Adrenal gland (tissue), 12 donors: ENCODE results near the gene RNF128. TPM values are rescaled to one million over a fixed set of nuclear protein-coding genes. Genes with fewer than 3 reads are reported as not detected.
"Not testable (repeated sequence)": the region's sequence is repeated elsewhere in the genome, so short reads cannot be mapped to it uniquely, and the experiment has no call there.

Source experiments
- DNase-seq, 7 donors: peaks; one replicate each; pipeline ENCODE4 v3.0.0-alpha.2; 2019 to 2020
- H3K27ac ChIP-seq, 5 donors: fragments of 200-600 bp; sonication (generic) in 4 of 5; 1 replicate in 3 of 5; 2 replicates in 2 of 5; pipeline versions ENCODE4 v1.5.1 to v1.8.0; 2016 to 2020; ENCODE audit warnings: mild to moderate bottlenecking in 1 of 5
- H3K27me3 ChIP-seq: fragments of 200-600 bp; 2 replicates; pipeline ENCODE4 v1.8.0; 2021
- H3K36me3 ChIP-seq, 2 donors: fragments of 200-600 bp; replicated peaks in 1 of 2; 1 replicate in 1 of 2; 2 replicates in 1 of 2; pipeline versions ENCODE4 v1.5.1 to v1.8.0; 2018 to 2022
- H3K4me1 ChIP-seq, 2 donors: fragments of 200-600 bp; replicated peaks in 1 of 2; 1 replicate in 1 of 2; 2 replicates in 1 of 2; pipeline versions ENCODE4 v1.5.1 to v1.8.0; 2018 to 2021
- H3K4me3 ChIP-seq, 4 donors: fragments of 200-600 bp; sonication (generic) in 3 of 4; one replicate each; pipeline ENCODE4 v1.5.1; 2016 to 2018
- H3K9me3 ChIP-seq, 3 donors: fragments of 200-600 bp; sonication (generic) in 1 of 3; replicated peaks in 1 of 3; 1 replicate in 2 of 3; 2 replicates in 1 of 3; pipeline versions ENCODE4 v1.5.1 to v1.8.0; 2016 to 2021
- POLR2A ChIP-seq, 2 donors: fragments of 450-650 bp; IDR thresholded peaks; one replicate each; pipeline ENCODE4 v1.6.1; 2017; ENCODE audit warnings: antibody characterized with exemption in 2 of 2, mild to moderate bottlenecking in 2 of 2, moderate library complexity in 1 of 2
- WGBS, 4 donors: extraction: QIAGEN DNeasy Blood & Tissue Kit in 2 of 4; methylation state at CpG; one replicate each; pipeline versions ENCODE4 v1.1.5 to v1.1.7; 2013 to 2017; 5-methylcytosine and 5-hydroxymethylcytosine counted together
- intact Hi-C, 2 donors: fragments of 100-400 bp; cut with DNase I; formaldehyde crosslinking; loops; one replicate each; pipeline versions ENCODE4 v1.14.1 to v1.15.0; 2022 to 2023
- polyA plus RNA-seq, 3 donors: library from polyadenylated mRNA; stranded (reverse); fragments of 200-250 nt in 2 of 3; fragments of 350-450 nt in 1 of 3; fragmentation: Illumina TruSeq in 1 of 3; extraction: RNeasy Lipid Tissue Mini Kit (QIAGEN cat#74804) in 1 of 3; gene quantifications; one replicate each; pipeline ENCODE4 v1.2.3, GENCODE V29; 2013 to 2014
- total RNA-seq, 9 donors: library from RNA; depleted of rRNA in 4 of 9; stranded (reverse); fragments of >200 nt in 4 of 9; fragments of 120-200 nt in 1 of 9; fragmentation: NEBNext Ultra II Directional in 1 of 9; extraction: Animal tissue kit (Norgen Biotek cat#: 25700) in 1 of 9; gene quantifications; one replicate each; pipeline versions ENCODE4 v1.1.0 to v1.2.4, GENCODE V29; 2013 to 2023
- TF ChIP-seq, protein P1 (sequence below), 6 experiments: fragments of 450-650 bp in 4 of 6; fragments of 200-600 bp in 2 of 6; sonication (generic) in 1 of 6; IDR thresholded peaks; 1 replicate in 5 of 6; 2 replicates in 1 of 6; pipeline versions ENCODE4 v1.5.1 to v1.8.0; 2016 to 2021; ENCODE audit warnings: antibody characterized with exemption in 6 of 6, mild to moderate bottlenecking in 2 of 6, moderate library complexity in 1 of 6
- donor health status: healthy with polysubstance abuse.
- donor health status: Bipolar disorder and iron deficiency.
- donor health status: DM: yes; HTN: yes; CAD: no.
- donor health status: DM: no; HTN: no; CAD: no.
- donor health status: DM: no; HTN: no; CAD: no.
- donor health status: DM: yes; HTN: yes; CAD: no.

Gene RNF128
- total and polyA plus RNA-seq, 12 donors = 7.2 to 97.3 (median 54.9) TPM

GRCh38 chrX:106751407-106751806 lies 24.9 kb downstream of the RNF128 start:
- Histone ChIP-seq H3K4me3 (no peak overlapping the region), H3K9me3 (no peaks in the 10 kb centered on the region), H3K36me3 (no peaks in the 10 kb centered on the region), H3K27ac (no peak overlapping the region), H3K4me1 (no peaks in the 10 kb centered on the region), H3K27me3 (no peaks in the 10 kb centered on the region)
- 66 to 89% (median 84%) methylated on average over 3 of the region's 3 CpGs for WGBS, 4 donors
- intact Hi-C loops = no loop called here
- no peak for DNase-seq
- TF ChIP-seq, protein P1, sequence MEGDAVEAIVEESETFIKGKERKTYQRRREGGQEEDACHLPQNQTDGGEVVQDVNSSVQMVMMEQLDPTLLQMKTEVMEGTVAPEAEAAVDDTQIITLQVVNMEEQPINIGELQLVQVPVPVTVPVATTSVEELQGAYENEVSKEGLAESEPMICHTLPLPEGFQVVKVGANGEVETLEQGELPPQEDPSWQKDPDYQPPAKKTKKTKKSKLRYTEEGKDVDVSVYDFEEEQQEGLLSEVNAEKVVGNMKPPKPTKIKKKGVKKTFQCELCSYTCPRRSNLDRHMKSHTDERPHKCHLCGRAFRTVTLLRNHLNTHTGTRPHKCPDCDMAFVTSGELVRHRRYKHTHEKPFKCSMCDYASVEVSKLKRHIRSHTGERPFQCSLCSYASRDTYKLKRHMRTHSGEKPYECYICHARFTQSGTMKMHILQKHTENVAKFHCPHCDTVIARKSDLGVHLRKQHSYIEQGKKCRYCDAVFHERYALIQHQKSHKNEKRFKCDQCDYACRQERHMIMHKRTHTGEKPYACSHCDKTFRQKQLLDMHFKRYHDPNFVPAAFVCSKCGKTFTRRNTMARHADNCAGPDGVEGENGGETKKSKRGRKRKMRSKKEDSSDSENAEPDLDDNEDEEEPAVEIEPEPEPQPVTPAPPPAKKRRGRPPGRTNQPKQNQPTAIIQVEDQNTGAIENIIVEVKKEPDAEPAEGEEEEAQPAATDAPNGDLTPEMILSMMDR (IDR thresholded peaks at IDR 0.05) = no peak
- no peak for TF ChIP-seq POLR2A (IDR thresholded peaks at IDR 0.05)

DNA sequence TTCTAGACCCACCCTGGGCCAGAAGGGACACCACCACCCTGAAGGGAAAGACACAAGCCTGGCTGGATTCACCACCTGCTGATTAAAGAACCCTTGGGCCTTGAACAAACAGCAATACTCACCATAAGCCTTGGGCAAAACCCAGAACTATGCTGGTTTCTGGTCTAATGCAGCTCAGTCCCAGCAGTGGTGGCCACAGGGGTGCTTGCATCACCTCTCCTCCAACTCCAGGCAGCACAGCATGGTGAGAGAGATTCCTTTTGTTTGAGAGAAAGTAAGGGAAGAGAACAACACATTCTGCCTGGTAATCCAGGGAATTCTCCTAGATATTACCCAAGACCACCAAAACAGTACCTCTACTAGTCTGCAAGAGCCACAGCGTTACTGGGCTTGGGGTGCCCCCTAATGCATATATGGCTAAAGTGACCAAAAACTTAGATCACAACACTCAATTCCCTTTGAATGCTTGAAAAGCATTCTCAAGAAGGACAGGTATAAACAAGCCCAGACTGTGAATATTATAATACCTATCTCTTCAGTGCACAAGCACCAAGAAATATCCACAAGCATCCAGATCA lies 25.7 kb downstream of the RNF128 start:
- no peak for DNase-seq
- H3K4me1 ChIP-seq = no peaks in the 10 kb centered on the region
- no peaks in the 10 kb centered on the region for H3K9me3 ChIP-seq
- no peak overlapping the region for H3K27ac ChIP-seq
- intact Hi-C loops = no loop called here
- no peak overlapping the region for H3K4me3 ChIP-seq
- no peaks in the 10 kb centered on the region for H3K36me3 ChIP-seq
- H3K27me3 ChIP-seq = no peaks in the 10 kb centered on the region
- 42 to 84% (median 73%) methylated on average over 1 of the region's 1 CpG for WGBS, 4 donors
- TF ChIP-seq POLR2A (IDR thresholded peaks at IDR 0.05) = no peak

- WGBS, 4 donors = 62 to 86% (median 81%) methylated on average over 1 of the region's 1 CpG
- H3K9me3 ChIP-seq, intact Hi-C loops, H3K4me1 ChIP-seq, H3K27ac ChIP-seq, H3K36me3 ChIP-seq, DNase-seq, H3K27me3 ChIP-seq, H3K4me3 ChIP-seq: not testable (repeated sequence)
These were observed 42.8 kb downstream of the RNF128 start for GRCh38 chrX:106769288-106769687.

DNA sequence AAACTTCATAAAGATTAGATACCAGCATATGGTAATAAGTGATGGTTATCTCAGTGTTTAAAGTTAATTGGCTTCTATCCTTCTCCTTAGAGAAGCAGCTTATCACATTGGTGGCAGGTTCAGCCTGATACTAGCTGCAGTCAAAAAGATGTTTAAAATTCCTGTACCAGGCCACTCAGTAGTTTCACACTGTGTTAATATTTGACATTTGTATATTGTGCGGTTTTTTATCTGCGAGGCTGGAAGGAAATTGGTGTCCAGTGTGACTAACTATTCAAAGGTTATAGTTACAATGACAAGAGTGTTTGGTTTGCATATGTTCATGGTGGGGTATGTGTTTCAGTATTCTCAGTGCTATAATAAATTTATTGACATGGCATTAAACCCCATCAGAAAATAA lies 48.5 kb downstream of the RNF128 start:
- WGBS, 4 donors = 59 to 85% (median 75%) methylated on average over 2 of the region's 2 CpGs
- Histone ChIP-seq H3K27me3 (peaks cover 6% of the 10 kb centered on the region), H3K27ac (no peak overlapping the region), H3K36me3 (no peaks in the 10 kb centered on the region), H3K9me3 (no peaks in the 10 kb centered on the region), H3K4me3 (no peak overlapping the region), H3K4me1 (no peaks in the 10 kb centered on the region)
- no peak for DNase-seq
- intact Hi-C loops = no loop called here
- TF ChIP-seq POLR2A (IDR thresholded peaks at IDR 0.05) = no peak
- TF ChIP-seq, protein P1 (IDR thresholded peaks at IDR 0.05) = no peak

GRCh38 chrX:106780264-106780663 lies 53.8 kb downstream of the RNF128 start:
- Histone ChIP-seq H3K36me3 (no peaks in the 10 kb centered on the region), H3K9me3 (no peaks in the 10 kb centered on the region), H3K4me3 (no peak overlapping the region), H3K27me3 (peaks cover 9% of the 10 kb centered on the region), H3K4me1 (peaks cover 0 to 6% of the 10 kb centered on the region in 2 donors), H3K27ac (peak overlapping the region in 1 of 5 donors; percentile 34)
- TF ChIP-seq, protein P1 (IDR thresholded peaks at IDR 0.05) = no peak
- TF ChIP-seq POLR2A (IDR thresholded peaks at IDR 0.05) = no peak
- intact Hi-C loops = no loop called here
- WGBS, 4 donors = 27 to 46% (median 39%) methylated on average over 2 of the region's 2 CpGs
- no peak for DNase-seq
